NCI-H2227 treated with DMSO at 0.1 percent for 48 hours (cell line): ENCODE data around the gene TRMT61A.

Experiments
- DNase-seq: peaks from one replicate; lab custom pipeline; 2025; lab: John Stamatoyannopoulos, UW

TRMT61A gene

DNA sequence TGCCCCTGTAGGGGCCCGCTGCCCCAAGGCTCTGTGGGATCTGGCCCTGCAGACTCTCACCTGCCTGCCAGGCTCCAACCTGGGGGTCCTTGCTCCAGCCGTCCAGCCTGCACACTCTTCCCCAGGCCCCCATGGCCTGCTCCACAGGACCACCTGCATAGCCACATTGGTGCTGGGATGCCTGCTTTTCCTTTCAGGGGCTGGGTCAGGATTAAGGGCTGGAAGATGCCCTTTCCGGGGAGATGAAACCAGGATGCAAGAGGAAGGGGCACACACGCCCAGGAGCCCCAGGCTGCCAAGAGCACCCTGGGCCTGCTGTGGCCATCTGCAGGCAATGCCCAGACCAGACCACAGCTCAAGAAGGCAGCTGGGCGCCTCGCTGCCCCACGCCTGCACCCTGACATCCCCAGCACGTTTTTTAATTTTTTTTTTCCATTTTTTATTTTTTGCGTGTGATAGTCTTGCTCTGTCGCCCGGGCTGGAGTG lies 18.5 kb downstream of the TRMT61A start:
- DNase-seq = no peak

DNA sequence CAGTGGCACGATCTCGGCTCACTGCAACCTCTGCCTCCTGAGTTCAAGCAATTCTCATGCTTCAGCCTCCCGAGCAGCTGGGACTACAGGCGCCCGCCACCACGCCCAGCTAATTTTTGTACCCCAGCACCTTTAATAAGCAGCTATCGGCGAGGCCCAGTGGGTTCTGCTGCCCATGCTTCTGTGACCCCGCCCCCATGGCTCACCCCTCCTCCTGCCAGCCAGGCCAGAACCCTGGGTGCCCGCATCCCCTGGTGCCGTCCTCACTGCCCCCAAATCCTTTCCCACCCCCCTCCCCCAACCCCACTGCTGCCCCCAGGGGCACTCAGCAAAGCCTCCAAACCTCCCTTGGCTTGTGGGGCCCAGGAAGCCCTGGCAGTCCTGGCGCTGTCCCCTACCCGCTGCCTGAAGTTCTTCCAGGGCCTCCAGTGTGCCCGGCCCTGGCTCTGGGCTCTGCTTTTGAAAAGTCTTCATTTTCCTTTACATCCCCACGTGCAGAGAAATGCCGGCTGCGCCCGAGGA lies 19.0 kb downstream of the TRMT61A start:
- no peak for DNase-seq

- DNase-seq = no peak
These were observed 19.7 kb downstream of the TRMT61A start for GRCh38 chr14:103548463-103549351.

- no peak for DNase-seq
These were observed 20.6 kb downstream of the TRMT61A start for GRCh38 chr14:103549361-103550311.

- DNase-seq = no peak
These were observed 21.7 kb downstream of the TRMT61A start for GRCh38 chr14:103550451-103551337.

GRCh38 chr14:103551338-103551762 lies 22.4 kb downstream of the TRMT61A start:
- no peak for DNase-seq

GRCh38 chr14:103552011-103552845 lies 23.2 kb downstream of the TRMT61A start:
- DNase-seq = no peak

DNA sequence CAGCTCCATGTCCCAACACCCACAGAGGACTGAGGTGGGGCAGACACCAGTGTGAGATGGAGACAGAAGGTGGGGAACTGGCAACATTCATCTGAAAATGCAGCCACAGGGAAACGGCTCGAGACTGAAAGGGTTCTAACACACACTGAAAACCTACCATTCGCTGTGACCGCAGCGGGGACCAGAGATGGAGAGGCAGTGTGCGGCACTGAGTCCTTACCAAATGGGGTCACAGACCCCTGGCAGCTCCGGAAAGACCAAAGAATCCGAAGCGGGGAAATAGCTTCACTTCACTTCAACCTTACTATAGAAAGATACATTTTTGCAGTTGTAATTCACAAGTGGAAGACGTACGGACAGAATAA lies 23.8 kb downstream of the TRMT61A start:
- no peak for DNase-seq

GRCh38 chr14:103555559-103556337 lies 26.8 kb downstream of the TRMT61A start:
- no peak for DNase-seq

GRCh38 chr14:103556946-103557758 lies 28.2 kb downstream of the TRMT61A start:
- no peak for DNase-seq

DNA sequence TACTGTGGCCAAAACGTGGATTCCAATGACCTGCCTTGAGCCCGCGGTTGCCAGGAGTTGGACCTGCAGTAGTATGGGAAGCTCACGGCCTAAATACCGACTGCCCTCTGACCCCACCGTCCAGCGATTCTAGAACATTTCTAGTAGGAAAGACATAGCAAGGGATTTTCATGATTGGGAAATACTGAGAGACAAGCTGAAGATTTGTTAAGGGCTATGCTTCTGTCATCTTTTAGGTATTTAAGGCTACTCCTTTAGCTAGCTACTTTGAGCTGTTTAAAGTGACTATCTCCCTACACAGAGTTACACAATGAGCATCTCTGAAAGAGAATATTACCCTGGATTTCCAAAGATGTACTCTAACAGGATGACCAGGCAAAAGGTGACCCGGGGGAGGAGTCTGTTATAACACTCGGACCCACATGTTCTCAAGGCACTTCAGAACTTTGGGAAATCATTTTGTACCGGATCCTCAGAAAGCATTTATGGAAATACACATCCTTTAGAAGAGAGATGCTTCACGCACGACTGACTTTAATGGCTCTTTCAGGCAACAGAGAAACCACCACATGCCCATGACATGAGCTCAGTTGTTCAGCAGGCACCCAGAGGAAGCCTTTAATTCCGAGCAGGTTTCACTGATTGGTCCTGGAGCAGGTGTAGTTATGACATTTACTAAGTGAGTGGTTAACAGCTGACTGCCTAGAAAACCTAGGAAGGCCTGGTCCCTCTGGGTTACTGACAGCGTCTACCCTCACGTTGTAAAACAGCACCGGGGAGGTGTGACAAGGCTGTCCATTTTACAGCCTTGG lies 29.3 kb downstream of the TRMT61A start:
- DNase-seq = no peak

DNA sequence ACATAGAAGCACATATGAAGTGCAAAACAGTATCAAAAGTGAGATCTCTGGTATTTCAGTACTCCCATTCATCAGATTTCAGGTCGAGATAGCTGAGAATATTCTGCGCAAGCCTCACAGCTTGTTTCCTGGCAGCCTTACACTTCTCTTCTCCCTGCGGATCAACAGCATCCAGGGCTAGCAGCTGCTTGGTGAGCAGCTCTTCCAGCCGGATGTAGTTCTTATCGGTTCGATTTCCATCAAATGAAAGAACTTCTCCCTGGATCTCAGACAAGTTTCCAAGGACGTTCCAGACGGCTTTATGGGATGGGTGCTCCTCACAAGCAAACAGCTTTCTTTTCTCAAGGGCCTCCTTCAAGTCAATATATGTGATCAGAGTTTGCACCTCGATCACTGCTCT lies 30.8 kb downstream of the TRMT61A start:
- no peak for DNase-seq

- no peak for DNase-seq
These were observed 31.7 kb downstream of the TRMT61A start for GRCh38 chr14:103560691-103561090.

DNA sequence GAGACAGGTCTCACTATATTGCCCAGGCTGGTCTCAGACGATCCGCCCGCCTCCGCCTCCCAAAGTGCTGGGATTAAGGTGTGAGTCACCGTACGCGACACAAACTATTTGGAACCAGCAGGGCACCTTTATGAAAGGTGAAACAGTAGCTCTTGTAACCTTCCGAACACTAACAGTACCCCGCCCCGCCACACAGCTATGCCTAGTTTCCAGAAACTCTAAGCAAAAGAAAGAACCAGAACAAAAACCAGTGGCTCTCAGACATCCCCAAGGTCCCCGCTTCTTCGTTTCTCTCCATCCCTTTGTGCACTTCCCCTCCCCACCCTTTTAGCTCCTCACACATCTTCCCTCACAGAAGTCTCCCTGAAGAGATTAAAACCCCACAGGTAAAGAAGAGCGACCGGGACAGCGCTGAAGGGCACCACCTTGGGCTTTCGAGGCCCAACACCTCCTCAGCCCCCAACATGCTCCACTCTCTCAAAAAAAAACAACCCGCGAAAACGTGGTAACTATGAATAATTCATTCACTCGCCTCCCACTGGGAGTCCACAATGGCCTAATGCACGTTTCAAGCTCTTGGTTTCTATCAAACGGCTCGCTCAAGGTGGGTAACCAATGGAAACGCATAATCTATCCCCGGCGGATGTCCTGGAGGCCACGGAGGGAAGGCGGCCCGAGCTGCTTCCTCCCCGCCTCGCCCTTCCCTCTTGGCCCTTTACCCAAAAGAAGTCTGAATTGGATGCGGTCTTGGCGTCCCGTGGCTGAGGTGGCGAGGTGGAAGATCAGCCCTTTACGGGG lies 32.6 kb downstream of the TRMT61A start:
- DNase-seq = peak; percentile 33

- no peak for DNase-seq
These were observed 33.1 kb downstream of the TRMT61A start for GRCh38 chr14:103562179-103562428.

DNA sequence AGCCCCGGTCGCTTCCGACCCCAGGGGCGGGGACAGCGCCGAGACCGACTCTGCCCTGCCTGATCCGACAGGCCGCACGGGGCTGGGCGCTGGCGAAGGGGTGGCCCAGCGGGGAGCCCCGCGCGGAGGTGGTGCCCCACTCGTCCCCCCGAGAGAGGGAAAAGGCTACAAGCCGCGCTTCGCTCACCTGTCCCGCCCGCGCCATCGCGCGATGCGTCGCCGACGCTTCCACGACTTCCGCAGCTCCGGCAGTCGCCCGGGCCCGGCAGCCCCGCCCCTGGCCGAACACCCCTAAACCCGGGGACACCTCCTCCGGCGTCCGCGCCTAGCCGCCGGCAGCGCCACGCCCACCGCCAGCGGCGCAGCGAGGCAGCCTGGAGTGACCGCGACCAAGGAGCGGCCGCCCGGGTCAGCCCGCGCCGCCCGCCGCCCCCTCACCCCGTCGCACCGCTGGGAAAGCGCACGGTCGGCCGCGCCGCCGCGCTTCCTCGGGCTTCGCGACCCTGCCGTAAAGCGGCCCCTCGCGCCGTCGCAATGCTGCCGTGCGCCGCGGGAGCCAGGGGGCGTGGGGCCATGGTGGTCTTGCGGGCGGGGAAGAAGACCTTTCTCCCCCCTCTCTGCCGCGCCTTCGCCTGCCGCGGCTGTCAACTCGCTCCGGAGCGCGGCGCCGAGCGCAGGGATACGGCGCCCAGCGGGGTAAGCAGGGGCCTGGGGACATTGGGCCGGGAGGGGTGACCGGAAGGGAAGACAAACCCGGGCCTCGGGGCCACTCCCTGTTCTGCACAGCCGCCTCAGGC lies 33.6 kb downstream of the TRMT61A start, which contains the start of the genes BAG5 and COA8:
Gene BAG5, minus strand, starts transcription at position 229 of the 797 bp plus-strand sequence. CDS start 1,493 bp downstream, outside the sequence.
Gene COA8, plus strand, starts transcription at position 532 of the 797 bp plus-strand sequence. Its CDS starts 42 bp downstream, at position 574.
- peak; percentile 55 for DNase-seq
